Thymus (tissue), 11 donors: ENCODE measurements around the gene GNPTAB. TPM values are rescaled to one million over a fixed set of nuclear protein-coding genes. Genes with fewer than 3 reads are reported as not detected.

Source experiments
- DNase-seq, 9 donors: peaks; one replicate each; pipeline ENCODE4 v3.0.0-alpha.2; 2013; ENCODE audit warnings: low spot score in 9 of 9, low read depth in 6 of 9, missing footprints in 1 of 9
- H3K27ac ChIP-seq, 2 donors: one replicate each; pipeline ENCODE4 v1.5.1; 2013; ENCODE audit warnings: control low read depth in 1 of 2, low read depth in 1 of 2, low read length in 1 of 2, mild to moderate bottlenecking in 1 of 2, moderate library complexity in 1 of 2
- H3K27me3 ChIP-seq, 2 donors: one replicate each; pipeline ENCODE4 v1.5.1; 2013; ENCODE audit warnings: low read length in 1 of 2; ENCODE audit not compliant: control insufficient read depth in 2 of 2, insufficient read depth in 1 of 2
- H3K36me3 ChIP-seq, 2 donors: one replicate each; pipeline ENCODE4 v1.5.1; 2013; ENCODE audit warnings: low read length in 1 of 2, mild to moderate bottlenecking in 1 of 2, moderate library complexity in 1 of 2; ENCODE audit not compliant: control insufficient read depth in 2 of 2, insufficient read depth in 2 of 2
- H3K4me1 ChIP-seq, 2 donors: one replicate each; pipeline ENCODE4 v1.5.1; 2013; ENCODE audit warnings: low read length in 2 of 2; ENCODE audit not compliant: control insufficient read depth in 2 of 2, insufficient read depth in 2 of 2
- H3K4me3 ChIP-seq, 2 donors: one replicate each; pipeline ENCODE4 v1.5.1; 2013; ENCODE audit warnings: low read length in 2 of 2, control low read depth in 1 of 2, mild to moderate bottlenecking in 1 of 2
- H3K9me3 ChIP-seq, 2 donors: one replicate each; pipeline ENCODE4 v1.5.1; 2013; ENCODE audit warnings: low read length in 1 of 2, mild to moderate bottlenecking in 1 of 2; ENCODE audit not compliant: control insufficient read depth in 2 of 2, insufficient read depth in 1 of 2
- WGBS: extraction: QIAGEN DNeasy Blood & Tissue Kit; methylation state at CpG from one replicate; pipeline ENCODE4 v1.1.7; 2013; 5-methylcytosine and 5-hydroxymethylcytosine counted together
- polyA plus RNA-seq: library from polyadenylated mRNA; stranded (reverse); fragments of 200-250 nt; gene quantifications from one replicate; pipeline ENCODE4 v1.2.3, GENCODE V29; 2013
- total RNA-seq: library from RNA; stranded (reverse); fragments of 120-200 nt; gene quantifications from one replicate; pipeline ENCODE4 v1.2.4, GENCODE V29; 2013
- donor health status: healthy.

Gene GNPTAB
- total and polyA plus RNA-seq, 2 donors = 20.6 to 44.8 TPM

DNA sequence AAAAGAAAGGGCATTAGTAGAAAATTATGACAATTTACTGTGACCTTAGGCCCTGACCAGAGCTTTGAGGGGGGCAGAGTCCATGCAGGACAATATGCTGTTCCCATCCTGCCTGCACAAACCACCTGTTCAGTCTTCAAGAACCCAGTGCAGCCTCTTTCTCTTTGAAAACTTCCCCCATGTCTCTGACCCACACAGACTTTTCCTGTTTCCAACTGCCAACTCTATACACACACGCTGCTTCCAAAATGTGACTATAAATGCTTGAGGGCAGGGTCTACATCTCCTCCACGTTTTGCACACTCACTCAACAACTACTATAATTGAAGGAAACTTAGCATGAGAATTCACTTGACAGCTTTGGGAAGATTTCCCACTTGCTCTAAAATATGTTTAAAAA lies 54.9 kb downstream of the GNPTAB start:
- Histone ChIP-seq H3K4me1 (peaks cover 20 to 52% of the 10 kb centered on the region in 2 donors), H3K27me3 (no peaks in the 10 kb centered on the region), H3K9me3 (no peaks in the 10 kb centered on the region), H3K27ac (peak overlapping the region in 1 of 2 donors; percentile 50), H3K36me3 (peaks cover 16 to 25% of the 10 kb centered on the region in 2 donors), H3K4me3 (no peak overlapping the region)
- peak in 4 of 9 donors; percentile 23 to 55 (median 30) for DNase-seq
- 7% methylated on average over 2 of the region's 2 CpGs for WGBS

- no peaks in the 10 kb centered on the region for H3K27me3 ChIP-seq
- H3K4me1 ChIP-seq = peaks cover 20 to 61% of the 10 kb centered on the region in 2 donors
- 38% methylated on average over 2 of the region's 2 CpGs for WGBS
- no peaks in the 10 kb centered on the region for H3K9me3 ChIP-seq
- no peak overlapping the region for H3K4me3 ChIP-seq
- H3K36me3 ChIP-seq = peaks cover 21 to 26% of the 10 kb centered on the region in 2 donors
- H3K27ac ChIP-seq = peak overlapping the region in 1 of 2 donors; percentile 72
- peak; percentile 51 to 87 (median 70) for DNase-seq
These were observed 57.1 kb downstream of the GNPTAB start for GRCh38 chr12:101773650-101774162.

DNA sequence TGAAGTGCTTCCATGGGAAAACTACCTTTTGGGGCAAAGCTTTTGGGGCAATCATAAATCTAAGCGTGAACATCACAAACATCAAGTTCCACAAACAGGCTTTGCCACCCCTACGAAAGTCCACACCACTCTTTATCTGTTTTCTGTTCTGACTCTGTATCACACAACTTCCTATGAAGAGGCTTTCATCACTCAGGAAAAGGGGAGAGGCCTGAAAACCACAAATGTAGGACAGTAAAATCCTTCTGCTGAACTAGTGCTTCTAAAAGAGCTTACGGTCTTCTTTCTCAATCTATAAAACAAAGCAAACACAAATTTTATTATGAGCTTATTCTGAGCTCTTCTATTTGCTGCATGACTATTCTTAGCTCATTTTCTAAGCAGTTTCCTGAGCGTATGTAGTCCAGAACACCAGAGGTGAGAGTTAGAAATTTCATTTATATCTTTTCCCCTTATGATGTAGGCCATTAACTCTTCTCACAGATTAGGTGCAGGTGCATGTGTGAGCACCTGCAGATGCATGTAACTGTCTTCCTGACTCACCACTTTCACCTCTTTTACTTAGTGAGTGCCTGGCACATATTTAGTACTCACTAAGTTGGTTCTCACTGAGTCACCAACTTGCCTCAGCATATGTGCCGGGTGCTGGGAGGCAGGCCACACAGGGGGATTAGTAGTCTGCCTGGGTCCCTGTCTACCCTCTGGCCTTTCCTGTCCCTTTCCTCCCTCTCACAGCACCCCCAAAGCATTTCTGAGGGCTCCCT lies 58.6 kb downstream of the GNPTAB start:
- Histone ChIP-seq H3K9me3 (no peaks in the 10 kb centered on the region), H3K27me3 (no peaks in the 10 kb centered on the region), H3K4me1 (peaks cover 20 to 54% of the 10 kb centered on the region in 2 donors), H3K4me3 (no peak overlapping the region), H3K36me3 (peaks cover 20 to 25% of the 10 kb centered on the region in 2 donors), H3K27ac (peak overlapping the region; percentile 60 to 93)
- whole genome bisulfite sequencing = 7% methylated on average over 5 of the region's 5 CpGs
- peak in 8 of 9 donors; percentile 27 to 79 (median 49) for DNase-seq

DNA sequence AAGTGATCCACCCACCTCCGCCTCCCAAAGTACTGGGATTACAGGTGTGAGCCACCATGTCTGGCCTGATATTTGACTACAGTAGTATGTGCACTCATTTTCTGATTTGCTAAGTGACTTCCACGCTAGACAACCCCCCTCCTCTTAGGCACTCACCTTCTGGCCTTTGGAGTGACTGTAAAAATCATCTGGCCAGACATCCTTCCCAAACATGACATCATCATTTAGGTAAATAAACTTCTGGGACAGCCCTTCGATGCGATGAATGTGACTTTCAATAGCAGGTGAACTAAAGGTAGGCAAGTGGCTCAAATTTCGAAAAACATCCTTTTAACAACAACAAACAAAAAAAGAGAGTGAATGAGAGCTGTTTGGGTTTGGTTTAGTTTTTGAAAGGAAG lies 60.9 kb downstream of the GNPTAB start:
- no peak for DNase-seq
- peaks cover 25 to 31% of the 10 kb centered on the region in 2 donors for H3K36me3 ChIP-seq
- H3K9me3 ChIP-seq = no peaks in the 10 kb centered on the region
- H3K4me1 ChIP-seq = peaks cover 20 to 40% of the 10 kb centered on the region in 2 donors
- no peak overlapping the region for H3K27ac ChIP-seq
- H3K27me3 ChIP-seq = no peaks in the 10 kb centered on the region
- no peak overlapping the region for H3K4me3 ChIP-seq
- 98% methylated on average over 5 of the region's 5 CpGs for WGBS

GRCh38 chr12:101768781-101769180 lies 62.0 kb downstream of the GNPTAB start:
- H3K36me3 ChIP-seq = peaks cover 27 to 42% of the 10 kb centered on the region in 2 donors
- H3K4me3 ChIP-seq = no peak overlapping the region
- no peak for DNase-seq
- no peaks in the 10 kb centered on the region for H3K9me3 ChIP-seq
- peak overlapping the region in 1 of 2 donors; percentile 27 for H3K27ac ChIP-seq
- no peaks in the 10 kb centered on the region for H3K27me3 ChIP-seq
- peaks cover 18 to 36% of the 10 kb centered on the region in 2 donors for H3K4me1 ChIP-seq
- WGBS = 98% methylated on average over 2 of the region's 2 CpGs

DNA sequence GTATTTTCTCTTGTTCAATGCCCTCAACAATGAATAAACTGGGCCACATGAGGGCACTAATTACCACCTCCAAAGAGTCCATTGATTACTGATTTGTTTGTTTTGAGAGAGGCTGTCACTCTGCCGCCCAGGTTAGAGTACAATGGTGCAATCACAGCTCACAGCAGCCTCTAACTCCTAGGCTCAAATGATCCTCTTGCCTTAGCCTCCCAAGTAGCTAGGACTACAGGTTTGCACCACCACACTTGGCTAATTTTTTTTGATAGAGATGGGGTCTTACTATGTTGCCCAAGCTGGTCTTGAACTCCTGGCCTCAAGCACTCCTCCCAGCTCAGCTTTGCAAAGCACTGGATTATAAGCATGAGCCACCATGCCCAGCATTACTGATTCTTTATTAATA lies 63.2 kb downstream of the GNPTAB start:
- Histone ChIP-seq H3K27me3 (no peaks in the 10 kb centered on the region), H3K9me3 (no peaks in the 10 kb centered on the region), H3K27ac (no peak overlapping the region), H3K4me1 (peaks cover 9 to 24% of the 10 kb centered on the region in 2 donors), H3K4me3 (no peak overlapping the region), H3K36me3 (peaks cover 32 to 47% of the 10 kb centered on the region in 2 donors)
- no peak for DNase-seq
- WGBS = 97% methylated on average over 1 of the region's 1 CpG

GRCh38 chr12:101764051-101764792 lies 66.5 kb downstream of the GNPTAB start:
- Histone ChIP-seq H3K36me3 (peaks cover 21 to 57% of the 10 kb centered on the region in 2 donors), H3K9me3 (no peaks in the 10 kb centered on the region), H3K4me3 (no peak overlapping the region), H3K27ac (no peak overlapping the region), H3K4me1 (peaks cover 0 to 5% of the 10 kb centered on the region in 2 donors), H3K27me3 (no peaks in the 10 kb centered on the region)
- DNase-seq = no peak
- 97% methylated on average over 5 of the region's 5 CpGs for WGBS

DNA sequence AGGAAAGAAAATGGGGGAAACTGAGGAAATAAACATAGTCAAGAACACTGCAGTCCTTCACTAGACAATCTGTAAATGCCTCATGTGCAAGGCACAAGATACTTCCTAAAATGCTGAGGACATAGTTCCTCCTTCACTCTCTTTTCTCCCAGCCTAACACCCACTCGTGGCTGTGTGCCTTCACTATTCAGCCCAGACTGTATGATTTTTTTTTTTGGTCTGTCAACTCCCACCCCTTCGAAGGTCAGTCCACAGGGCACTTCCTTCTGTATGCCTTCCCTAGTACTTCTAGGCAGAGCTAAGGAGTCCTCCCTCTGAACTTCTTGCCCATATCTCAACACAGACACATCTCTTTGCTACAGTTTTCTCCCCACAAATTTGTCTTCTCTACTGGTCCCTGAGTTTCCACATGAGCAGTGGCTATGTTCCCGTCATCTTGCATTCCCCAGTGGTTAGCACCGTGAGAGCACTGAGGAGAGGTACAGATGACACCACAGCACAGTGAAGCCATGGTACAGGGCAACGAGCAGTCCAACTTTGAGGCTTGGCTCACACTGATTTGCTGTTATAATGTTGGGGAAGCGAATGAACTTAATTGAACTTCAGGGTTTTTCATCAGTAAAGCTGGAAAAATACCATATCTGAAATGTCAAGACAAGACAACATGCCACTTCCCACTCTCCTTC lies 67.4 kb downstream of the GNPTAB start:
- no peak for DNase-seq
- H3K27ac ChIP-seq = peak overlapping the region in 1 of 2 donors; percentile 40
- WGBS = 80% methylated on average over 6 of the region's 6 CpGs
- H3K9me3 ChIP-seq = no peaks in the 10 kb centered on the region
- no peak overlapping the region for H3K4me3 ChIP-seq
- H3K4me1 ChIP-seq = no peaks in the 10 kb centered on the region
- H3K27me3 ChIP-seq = no peaks in the 10 kb centered on the region
- H3K36me3 ChIP-seq = peaks cover 21 to 56% of the 10 kb centered on the region in 2 donors
